ENCODE data around the gene MBD3L5. TPM values are rescaled to one million over a fixed set of nuclear protein-coding genes. Genes with fewer than 3 reads are reported as not detected.
A peak's percentile ranks its signal among the peaks of the same experiment; 100 is the strongest.
"Not testable (repeated sequence)": the region's sequence is repeated elsewhere in the genome, so short reads cannot be mapped to it uniquely, and the experiment has no call there.

The MBD3L5 gene
- total RNA-seq, 1 donor from 2014 or later, result not detected

- not testable (repeated sequence) for DNase-seq (ENCODE audit: low read depth, low spot score)
These were observed 21.0 kb downstream of the MBD3L5 start for GRCh38 chr19:7051421-7051820.

DNA sequence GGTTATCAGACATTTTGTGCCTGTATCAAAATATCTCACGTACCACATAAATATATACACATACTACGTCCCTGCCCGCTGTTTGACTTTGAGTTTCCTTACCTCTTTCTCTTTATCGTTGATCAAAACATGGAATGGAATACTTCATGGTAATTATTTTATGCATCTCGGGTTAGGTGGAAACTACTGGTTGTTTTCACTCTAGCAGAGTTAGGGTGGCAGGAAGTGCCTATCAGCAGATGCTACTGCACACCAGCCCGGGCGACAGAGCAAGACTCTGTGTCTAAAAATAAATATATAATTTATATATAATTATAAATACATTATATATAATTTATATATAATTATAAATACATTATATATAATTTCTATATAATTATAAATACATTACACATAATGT is 22.5 kb downstream of the MBD3L5 start:
- not testable (repeated sequence) for DNase-seq (ENCODE audit: low read depth, low spot score)

DNA sequence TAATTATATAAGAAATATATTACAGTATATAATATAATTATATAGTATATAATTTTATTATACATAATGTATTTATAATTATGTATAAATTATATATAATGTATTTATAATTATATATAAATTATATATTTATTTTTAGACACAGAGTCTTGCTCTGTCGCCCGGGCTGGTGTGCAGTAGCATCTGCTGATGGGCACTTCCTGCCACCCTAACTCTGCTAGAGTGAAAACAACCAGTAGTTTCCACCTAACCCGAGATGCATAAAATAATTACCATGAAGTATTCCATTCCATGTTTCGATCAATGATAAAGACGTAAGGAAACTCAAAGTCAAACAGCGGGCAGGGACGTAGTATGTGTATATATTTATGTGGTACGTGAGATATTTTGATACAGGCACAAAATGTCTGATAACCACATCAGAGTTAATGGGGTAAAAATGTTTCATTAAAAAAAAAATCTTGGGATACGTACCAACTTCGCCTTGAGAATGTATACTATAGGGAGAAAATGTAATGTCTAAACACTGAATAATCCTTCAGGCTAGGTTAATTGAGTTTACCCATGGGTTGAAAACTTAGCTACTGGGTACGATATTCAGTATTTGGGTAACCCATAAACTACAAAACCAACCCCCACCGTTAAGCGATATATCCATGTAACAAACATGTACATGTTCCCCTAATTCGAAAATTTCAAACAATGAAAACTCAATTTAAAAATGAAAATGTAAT is 24.4 kb downstream of the MBD3L5 start:
- not testable (repeated sequence) for DNase-seq (ENCODE audit: low read depth, low spot score)

- not testable (repeated sequence) for DNase-seq (ENCODE audit: low read depth, low spot score)
These were observed 25.3 kb downstream of the MBD3L5 start for GRCh38 chr19:7055679-7056078.

GRCh38 chr19:7056371-7056770 is 26.0 kb downstream of the MBD3L5 start:
- not testable (repeated sequence) for DNase-seq (ENCODE audit: low read depth, low spot score)

DNA sequence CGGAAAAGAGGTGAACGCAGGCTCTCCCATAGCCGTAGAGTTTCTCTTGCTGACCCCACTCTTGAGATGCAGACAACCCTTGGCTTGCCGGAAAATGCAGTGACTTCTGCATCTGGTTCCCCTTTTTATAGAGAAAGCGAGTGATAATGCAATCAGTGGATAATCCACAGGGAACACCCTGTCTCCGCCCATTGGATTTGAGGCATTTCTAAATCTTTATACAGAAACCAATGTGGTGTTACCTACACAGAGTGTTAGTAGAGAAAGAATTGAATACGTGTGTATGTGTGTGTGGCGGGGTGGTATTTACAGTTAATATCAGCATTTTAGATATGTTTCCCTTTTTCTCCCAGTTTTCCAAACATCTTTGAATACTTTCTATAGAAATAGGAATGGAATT is 28.2 kb downstream of the MBD3L5 start, which contains the start of gene MBD3L3:
MBD3L3 (minus strand) TSS at position 101 of the 400 bp plus-strand sequence; CDS start at position 30, 71 bp downstream.
- not testable (repeated sequence) for DNase-seq (ENCODE audit: low read depth, low spot score)

DNA sequence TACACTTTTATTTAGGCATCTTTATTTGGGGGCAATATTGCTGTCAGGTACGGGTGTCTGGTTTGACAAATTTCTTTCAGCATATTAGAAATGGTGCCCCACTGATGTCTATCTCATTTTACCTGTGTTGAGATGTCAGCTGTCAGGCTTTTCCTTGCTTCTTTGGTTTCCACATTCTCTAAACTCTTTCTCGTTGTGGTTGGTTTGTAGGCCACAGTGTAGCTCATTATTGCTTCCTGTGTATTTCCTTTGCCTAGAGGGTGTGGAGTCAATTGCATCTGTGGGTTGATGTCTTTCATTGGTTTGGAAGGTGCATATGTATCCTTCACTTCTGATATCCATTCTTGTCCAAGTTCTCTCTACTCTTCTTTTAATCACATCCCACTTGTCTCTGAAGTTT is 29.6 kb downstream of the MBD3L5 start:
- not testable (repeated sequence) for DNase-seq (ENCODE audit: low read depth, low spot score)

- no peak for DNase-seq (ENCODE audit: low read depth, low spot score)
These were observed 33.0 kb downstream of the MBD3L5 start for GRCh38 chr19:7063339-7063738.

DNA sequence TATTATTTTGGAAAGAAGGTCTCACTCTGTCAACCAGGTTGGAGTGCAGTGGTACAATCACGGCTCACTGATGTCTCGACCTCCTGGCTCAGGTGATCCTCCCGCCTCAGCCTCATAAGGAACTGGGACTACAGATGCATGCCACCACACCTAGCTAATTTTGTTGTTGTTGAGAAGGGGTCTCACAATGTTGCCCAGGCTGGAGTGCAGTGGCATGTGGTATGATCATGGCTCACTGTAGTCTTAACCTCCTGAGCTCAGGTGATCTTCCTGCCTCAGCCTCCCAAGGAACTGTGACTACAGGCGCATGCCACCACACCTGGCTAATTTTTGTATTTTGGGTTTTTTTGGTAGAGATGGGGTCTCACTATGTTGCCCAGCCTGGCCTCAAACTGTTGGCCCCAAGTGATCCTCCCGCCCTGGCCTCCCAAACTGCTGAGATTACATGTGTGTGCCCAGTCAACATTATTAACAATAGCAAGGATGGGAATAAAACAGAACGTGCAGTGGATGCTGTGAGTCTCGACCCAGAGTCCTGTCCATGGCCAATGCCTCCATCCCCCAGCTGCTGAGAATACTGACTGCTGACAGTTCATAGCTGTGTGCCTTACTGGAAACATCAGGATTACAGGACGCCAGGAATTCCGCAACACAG is 33.5 kb downstream of the MBD3L5 start:
- no peak for DNase-seq (ENCODE audit: low read depth, low spot score)

DNA sequence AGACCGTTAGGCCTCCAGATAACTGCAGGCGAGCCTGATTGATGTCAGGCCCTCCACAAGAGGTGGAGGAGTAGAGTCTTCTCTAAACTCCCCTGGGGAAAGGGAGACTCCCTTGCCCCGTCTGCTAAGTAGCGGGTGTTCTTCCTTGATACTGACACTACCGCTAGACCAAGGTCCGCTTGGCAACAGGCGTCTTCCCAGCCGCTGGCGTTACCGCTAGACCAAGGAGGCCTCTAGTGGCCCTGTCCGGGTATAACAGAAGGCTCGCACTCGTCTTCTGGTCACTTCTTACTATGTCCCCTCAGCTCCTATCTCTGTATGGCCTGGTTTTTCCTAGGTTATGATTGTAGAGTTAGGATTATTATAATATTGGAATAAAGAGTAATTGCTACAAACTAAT is 36.7 kb downstream of the MBD3L5 start:
- not testable (repeated sequence) for DNase-seq (ENCODE audit: low read depth, low spot score)

GRCh38 chr19:7067716-7068115 is 37.3 kb downstream of the MBD3L5 start:
- DNase-seq (ENCODE audit: low read depth, low spot score), result no peak

- no peak for DNase-seq (ENCODE audit: low read depth, low spot score)
These were observed 38.2 kb downstream of the MBD3L5 start for GRCh38 chr19:7068599-7068998.

DNA sequence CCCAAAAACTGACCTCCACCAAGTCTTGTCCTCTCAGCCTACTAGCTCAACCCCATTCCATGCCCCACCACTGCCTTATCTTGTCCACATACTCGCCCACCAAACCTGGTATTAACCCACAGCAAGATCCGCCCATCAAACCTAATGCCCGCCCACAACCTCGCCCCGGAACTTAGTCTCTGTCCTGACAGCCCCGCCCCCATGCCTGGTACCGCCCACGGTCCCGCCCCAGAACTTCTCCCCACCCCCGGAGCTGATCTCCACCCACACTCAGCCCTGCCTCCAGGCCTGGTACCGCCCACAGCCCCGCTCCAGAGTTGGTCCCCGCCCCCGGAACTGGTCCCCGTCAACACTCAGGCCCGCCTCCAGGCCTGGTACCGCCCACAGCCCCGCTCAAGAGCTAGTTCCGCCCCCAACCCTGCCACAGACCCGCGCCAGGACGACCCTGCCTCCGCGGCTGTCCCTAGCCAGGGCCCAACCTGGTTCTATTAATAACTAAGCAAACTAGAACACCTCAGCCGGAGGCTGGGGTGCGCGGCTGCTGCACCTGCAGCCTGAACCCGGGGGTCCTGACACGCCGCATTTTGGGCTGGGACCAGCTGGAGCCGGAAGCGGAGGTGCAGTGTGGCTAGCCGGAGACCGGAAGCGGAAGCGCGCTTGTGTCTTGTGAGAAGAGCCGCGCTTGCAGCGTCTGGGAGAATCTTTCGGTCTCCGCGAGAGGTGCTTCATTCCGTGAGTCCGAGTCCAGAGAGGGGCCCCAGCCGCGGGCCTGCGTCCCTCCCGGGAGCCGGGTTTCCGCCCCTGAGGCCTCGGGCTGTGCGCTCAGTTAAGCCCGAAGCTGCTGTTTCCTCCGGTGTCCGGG is 38.9 kb downstream of the MBD3L5 start, which contains the start of gene ZNF557:
ZNF557 (plus strand) TSS at position 662 of the 862 bp plus-strand sequence. CDS start 5,372 bp downstream, outside the sequence.
- peak; percentile 87 for DNase-seq (ENCODE audit: low read depth, low spot score)

GRCh38 chr19:7069904-7070226 is 39.5 kb downstream of the MBD3L5 start:
- no peak for DNase-seq (ENCODE audit: low read depth, low spot score)

- no peak for DNase-seq (ENCODE audit: low read depth, low spot score)
These were observed 42.2 kb downstream of the MBD3L5 start for GRCh38 chr19:7072541-7072940.

DNA sequence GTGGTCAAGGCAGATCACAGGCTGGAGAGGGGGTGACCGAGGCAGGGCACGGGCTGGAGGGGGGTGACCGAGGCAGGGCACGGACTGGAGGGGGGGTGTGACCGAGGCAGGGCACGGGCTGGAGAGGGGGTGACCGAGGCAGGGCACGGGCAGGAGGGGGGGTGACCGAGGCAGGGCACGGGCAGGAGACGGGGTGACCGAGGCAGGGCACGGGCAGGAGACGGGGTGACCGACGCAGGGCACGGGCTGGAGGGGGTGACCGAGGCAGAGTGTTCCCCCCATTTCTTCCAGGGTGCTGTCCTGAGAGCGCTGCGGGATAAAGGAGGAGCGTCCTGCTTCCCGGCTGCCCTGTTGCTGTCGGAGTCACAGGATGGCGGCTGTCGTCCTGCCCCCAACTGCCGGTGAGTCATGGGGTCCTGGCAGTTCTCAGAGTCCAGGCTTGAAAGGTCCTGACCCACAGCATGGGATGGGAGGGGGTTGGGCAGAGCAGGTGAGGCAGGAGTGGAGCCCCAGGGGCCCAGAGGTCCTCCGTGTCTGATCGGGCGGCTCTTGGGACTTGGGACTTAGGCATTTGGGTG is 44.4 kb downstream of the MBD3L5 start:
- DNase-seq (ENCODE audit: low read depth, low spot score), result no peak

GRCh38 chr19:7076151-7076550 is 45.8 kb downstream of the MBD3L5 start:
- no peak for DNase-seq (ENCODE audit: low read depth, low spot score)

GRCh38 chr19:7078008-7078407 is 47.6 kb downstream of the MBD3L5 start:
- no peak for DNase-seq (ENCODE audit: low read depth, low spot score)
